Activated gamma-delta T cell (primary cell): ENCODE results near the gene BIRC7.

Source experiments
- DNase-seq: peaks from one replicate; lab custom pipeline; 2025; lab: John Stamatoyannopoulos, UW

The BIRC7 gene

DNA sequence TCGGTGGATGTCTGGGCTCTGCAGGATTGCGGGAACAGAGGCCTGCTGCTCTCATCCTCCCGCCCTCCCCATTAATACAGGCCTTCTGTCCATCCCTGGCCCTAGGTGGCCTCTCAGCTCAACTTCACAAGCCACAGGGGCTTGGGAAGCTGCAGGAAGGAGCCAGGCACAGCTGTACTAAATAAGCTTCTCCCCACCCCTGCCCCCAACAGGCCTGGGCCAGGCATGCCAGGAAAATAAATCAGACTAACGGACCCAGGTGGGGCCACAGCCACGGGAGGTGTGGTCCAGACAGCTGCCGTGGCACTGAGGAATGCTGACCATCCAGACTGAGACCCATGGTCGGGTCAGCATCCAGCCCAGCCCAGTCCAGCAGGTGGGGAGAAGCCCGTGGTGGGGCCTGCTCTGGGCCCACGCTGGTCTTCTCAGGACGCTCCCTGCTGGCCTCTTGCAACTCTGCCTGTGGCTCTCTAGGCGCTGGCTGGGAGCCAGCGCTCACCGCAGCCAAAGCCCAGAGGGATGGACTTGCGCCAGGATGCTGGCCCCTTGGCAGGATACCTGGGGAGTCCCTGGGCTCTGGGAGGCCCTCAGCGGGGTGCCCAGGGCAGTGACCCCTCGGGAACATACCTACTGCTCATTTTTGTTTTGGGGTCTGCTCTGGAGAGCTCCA lies 11.2 kb upstream of the BIRC7 start:
- DNase-seq = no peak

GRCh38 chr20:63225082-63225454 lies 10.6 kb upstream of the BIRC7 start:
- no peak for DNase-seq

- DNase-seq = no peak
These were observed 9.4 kb upstream of the BIRC7 start for GRCh38 chr20:63226042-63226943.

GRCh38 chr20:63227260-63227659 lies 8.4 kb upstream of the BIRC7 start:
- no peak for DNase-seq

GRCh38 chr20:63228806-63229205 lies 6.9 kb upstream of the BIRC7 start:
- DNase-seq = no peak

DNA sequence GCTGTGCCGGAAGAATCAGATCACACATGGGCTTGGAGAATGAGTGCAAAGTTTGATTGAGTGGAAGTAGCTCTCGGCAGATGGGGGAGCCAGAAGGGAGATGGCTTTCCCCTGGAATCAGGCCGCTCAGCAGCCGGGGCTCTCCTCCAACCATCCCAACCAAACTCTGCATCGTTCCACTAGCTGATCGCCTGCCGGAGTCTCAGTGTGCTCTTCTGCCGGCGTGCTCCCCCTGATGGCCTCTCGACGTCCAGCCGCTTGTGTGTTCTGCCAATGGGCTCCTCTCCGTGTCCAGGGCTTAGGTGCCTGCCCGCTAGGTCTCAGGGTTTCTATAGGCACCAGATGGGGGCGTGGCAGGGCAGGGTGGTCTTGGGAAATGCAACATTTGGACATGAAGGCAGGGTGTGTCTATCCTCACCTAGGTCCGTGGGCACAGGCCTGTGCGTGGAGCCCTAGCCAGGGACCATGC lies 4.9 kb upstream of the BIRC7 start:
- no peak for DNase-seq

DNA sequence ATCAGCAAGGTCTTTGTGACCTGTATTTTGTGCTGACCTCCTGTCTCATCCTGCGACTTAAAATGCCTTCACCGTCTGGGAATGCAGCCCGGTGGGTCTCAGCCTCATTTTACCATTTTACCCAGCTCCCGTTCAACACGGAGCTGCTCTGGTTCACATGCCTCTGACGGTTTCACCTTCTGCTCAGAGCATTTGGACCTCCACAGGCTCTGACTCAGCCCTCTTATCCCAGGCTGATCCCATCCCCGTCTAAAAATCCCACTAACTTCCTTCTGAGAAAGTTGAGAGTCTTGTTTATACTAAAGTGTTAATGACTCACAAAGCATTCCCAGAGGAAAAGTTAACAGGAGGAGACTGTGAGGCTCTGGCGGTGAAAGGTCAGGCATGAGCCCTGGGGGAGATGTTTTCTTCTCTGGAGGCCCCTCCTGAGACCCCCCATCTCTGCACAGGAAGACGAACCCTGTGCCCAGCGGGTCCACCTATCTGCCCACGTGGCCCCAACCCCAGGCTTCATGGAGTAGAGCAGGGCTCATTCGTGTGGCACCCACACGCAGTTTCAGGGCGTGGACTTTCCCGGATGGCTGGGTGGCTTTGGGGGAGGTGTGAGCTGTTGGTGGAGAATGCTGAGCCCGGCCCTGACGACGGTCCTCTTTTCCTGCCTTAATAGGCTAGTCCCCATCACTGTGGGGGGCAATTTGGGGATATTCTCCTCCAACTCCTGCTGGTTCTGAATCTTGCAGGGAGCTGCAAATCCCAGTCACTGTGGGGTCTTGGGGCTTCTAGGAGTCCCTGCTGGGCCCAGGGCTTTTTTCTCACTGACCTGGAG lies 3.3 kb upstream of the BIRC7 start:
- no peak for DNase-seq

DNA sequence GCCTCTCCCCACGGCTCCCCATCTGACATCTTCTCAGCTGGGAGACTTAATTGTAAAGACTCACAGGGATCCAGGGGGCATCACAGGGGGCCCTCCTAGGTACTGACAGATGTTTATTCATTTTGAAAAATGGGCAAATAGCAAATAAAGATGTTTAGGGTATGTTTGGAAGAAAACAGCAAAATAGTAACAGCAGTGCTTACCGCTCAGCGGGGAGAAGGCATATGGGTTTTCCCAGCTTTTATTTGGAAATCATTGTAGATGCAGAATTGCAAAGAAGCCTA lies 2.7 kb upstream of the BIRC7 start:
- no peak for DNase-seq

- no peak for DNase-seq
These were observed 1.8 kb upstream of the BIRC7 start for GRCh38 chr20:63233924-63234323.

GRCh38 chr20:63234693-63235398 lies 859 bp upstream of the BIRC7 start:
- DNase-seq = no peak

- DNase-seq = no peak
These were observed 572 bp downstream of the BIRC7 start for GRCh38 chr20:63236116-63236837.

DNA sequence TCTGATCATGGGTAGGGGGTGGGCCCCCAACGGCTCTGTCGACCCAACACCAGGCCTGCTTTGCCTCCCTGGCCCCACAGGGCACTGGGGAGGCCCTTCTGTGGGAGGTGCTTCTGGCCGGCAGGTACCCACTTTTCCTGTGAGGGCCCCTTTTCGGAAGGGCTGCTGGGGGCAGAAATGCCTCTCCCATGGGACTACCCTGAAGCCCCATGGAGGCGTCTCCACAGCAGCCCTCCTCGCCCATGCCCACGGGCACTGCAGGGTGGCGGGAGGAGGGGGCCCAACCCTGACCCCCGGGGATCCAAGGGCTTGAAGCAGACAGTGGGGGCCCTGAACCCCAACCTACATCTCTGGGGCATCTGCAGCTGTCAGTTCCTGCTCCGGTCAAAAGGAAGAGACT lies 2.3 kb downstream of the BIRC7 start:
- no peak for DNase-seq

DNA sequence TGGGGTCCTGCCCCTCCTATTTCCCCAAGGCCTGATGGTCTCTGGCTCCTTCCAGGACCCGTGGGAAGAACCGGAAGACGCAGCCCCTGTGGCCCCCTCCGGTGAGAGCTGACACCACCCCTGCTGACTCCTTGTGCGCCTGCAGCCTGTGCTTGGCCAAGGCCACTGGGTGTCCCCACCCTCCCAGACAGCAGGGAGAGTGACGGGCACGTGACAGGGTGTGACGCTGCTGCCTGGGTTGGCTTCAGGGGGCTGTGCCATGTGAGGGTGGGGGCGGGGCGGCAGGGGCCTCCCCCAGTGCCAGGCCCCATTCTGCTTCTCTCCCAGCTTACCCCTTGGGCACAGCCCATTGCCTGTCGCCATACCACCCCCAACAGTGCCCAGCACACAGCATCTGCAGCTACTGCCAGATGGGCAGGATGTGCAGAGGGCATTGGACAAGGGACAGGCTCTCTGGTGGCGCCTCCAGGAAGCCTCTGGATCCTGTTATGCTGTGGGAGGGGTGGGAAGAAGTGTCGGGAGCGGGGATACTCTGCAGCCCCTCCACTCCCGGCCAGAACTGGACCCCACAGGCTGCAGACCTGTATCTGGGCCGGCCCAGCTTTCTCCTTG lies 2.9 kb downstream of the BIRC7 start:
- DNase-seq = no peak

DNA sequence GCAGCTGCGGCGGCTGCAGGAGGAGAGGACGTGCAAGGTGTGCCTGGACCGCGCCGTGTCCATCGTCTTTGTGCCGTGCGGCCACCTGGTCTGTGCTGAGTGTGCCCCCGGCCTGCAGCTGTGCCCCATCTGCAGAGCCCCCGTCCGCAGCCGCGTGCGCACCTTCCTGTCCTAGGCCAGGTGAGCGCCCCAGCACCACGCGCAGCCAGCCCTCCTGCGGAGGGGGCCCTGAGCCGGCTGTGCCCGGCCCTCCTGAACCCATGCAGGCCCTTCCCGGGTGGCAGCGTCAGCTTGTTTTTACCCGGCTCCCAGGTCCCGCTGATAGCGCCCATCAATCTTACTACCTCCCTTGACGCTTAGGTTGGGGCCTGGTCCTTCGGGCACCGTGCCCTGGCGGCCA lies 3.7 kb downstream of the BIRC7 start:
- DNase-seq = no peak

GRCh38 chr20:63240004-63240403 lies 4.3 kb downstream of the BIRC7 start:
- DNase-seq = no peak

DNA sequence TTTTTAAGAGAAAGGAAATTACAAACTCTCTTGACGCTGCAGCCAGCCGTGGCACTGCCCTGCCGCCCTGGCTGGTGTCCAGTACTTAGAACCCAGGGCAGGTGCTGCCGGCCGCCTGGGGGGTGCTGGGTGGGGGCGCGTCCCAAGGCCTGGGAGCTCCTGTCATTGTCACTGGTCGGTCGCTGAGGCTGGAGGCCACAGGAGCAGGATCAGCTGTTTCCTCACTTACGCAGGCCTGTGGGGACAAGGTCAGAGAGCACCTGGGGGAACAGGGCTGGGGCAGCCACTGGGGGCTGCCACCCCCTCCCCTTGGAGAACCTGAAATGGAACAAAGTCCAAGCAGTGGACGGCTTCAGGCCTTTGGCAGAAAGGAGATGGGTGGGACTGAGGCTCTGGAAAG lies 5.6 kb downstream of the BIRC7 start:
- DNase-seq = no peak

- DNase-seq = no peak
These were observed 7.0 kb downstream of the BIRC7 start for GRCh38 chr20:63242736-63243135.

GRCh38 chr20:63243604-63244247 lies 8.0 kb downstream of the BIRC7 start:
- no peak for DNase-seq

GRCh38 chr20:63244468-63244867 lies 8.8 kb downstream of the BIRC7 start:
- DNase-seq = no peak

DNA sequence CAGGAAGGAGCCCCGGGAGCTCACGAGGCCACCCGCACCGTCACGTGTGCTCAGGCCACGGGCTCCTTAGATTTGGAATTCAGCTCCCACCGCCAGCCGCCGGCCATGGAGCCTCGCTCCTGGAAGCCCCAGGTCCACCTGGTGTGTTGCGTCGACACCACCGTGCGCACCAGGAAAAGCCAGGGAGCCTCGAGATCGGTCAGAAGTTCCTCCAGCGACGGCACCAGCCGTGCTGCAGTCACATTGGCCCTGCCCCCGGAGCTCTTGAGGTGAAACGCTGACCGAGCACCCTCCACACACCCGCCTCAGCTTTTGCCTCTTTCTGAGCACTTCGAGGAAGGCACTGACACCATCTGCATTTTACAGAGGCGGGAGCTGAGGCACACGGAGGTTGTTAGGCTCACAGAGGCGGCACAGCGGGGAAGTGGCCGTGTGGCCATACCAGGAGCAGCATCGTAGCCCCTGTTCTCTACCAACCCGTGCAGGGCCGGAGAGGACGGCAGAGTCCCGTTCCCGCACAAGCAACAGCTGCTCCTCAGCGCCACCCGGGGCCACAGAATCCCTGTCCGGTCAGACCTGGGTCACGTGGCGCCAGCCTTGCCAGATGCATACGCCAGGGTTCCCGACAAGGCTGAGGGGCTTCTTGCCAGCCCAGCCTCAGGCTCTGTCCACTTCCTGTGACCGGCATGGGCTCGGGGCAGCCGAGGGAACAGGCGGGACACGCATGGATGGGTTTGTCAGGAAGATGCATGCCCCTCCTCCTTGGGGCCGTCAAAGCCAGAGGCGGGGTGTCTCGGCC lies 11.0 kb downstream of the BIRC7 start:
- no peak for DNase-seq
